Thoracic aorta (tissue), 2 donors: ENCODE data around the gene NUMBL. TPM values are rescaled to one million over a fixed set of nuclear protein-coding genes. Genes with fewer than 3 reads are reported as not detected.

ENCODE experiments used
- ATAC-seq: fragments of 150-250 bp; one replicate; pipeline ENCODE4 v1.8.0; 2017; ENCODE audit warnings: low read depth; ENCODE audit not compliant: insufficient number of reproducible peaks, low FRiP score
- DNase-seq: peaks from one replicate; pipeline ENCODE4 v3.0.0-alpha.2; 2020; ENCODE audit warnings: low spot score
- H3K27ac ChIP-seq, 2 donors: fragments of 200-600 bp; sonication (generic); 1 replicate in 1 of 2; 2 replicates in 1 of 2; pipeline ENCODE4 v1.5.1; 2016; ENCODE audit warnings: mild to moderate bottlenecking in 2 of 2, moderate library complexity in 2 of 2
- H3K27me3 ChIP-seq: fragments of 200-600 bp; sonication (generic); replicated peaks from 2 replicates; pipeline ENCODE4 v1.6.0; 2016; ENCODE audit warnings: mild to moderate bottlenecking; ENCODE audit not compliant: insufficient read depth
- H3K36me3 ChIP-seq: fragments of 200-600 bp; sonication (generic); one replicate; pipeline ENCODE4 v1.5.1; 2016
- H3K4me1 ChIP-seq, 2 donors: fragments of 200-600 bp; sonication (generic); 1 replicate in 1 of 2; 2 replicates in 1 of 2; pipeline versions ENCODE4 v1.5.1 to v1.6.0; 2016; ENCODE audit warnings: low read depth in 2 of 2, mild to moderate bottlenecking in 1 of 2; ENCODE audit not compliant: control insufficient read depth in 1 of 2
- H3K4me3 ChIP-seq: fragments of 200-600 bp; sonication (generic); 2 replicates; pipeline ENCODE4 v1.5.1; 2016; ENCODE audit warnings: mild to moderate bottlenecking
- H3K9me3 ChIP-seq: fragments of 200-600 bp; sonication (generic); 2 replicates; pipeline ENCODE4 v1.5.1; 2016
- total RNA-seq, 2 donors: library from RNA; depleted of rRNA; stranded (reverse); fragments of >200 nt; gene quantifications; one replicate each; pipeline versions ENCODE4 v1.1.0 to v1.2.3, GENCODE V29; 2016
- TF ChIP-seq, protein P1 (sequence below): fragments of 200-600 bp; sonication (generic); IDR thresholded peaks from one replicate; pipeline ENCODE4 v1.5.1; 2019; ENCODE audit warnings: antibody characterized with exemption

The NUMBL gene
- total RNA-seq, 2 donors from 2014 or later = 101 to 133 TPM

DNA sequence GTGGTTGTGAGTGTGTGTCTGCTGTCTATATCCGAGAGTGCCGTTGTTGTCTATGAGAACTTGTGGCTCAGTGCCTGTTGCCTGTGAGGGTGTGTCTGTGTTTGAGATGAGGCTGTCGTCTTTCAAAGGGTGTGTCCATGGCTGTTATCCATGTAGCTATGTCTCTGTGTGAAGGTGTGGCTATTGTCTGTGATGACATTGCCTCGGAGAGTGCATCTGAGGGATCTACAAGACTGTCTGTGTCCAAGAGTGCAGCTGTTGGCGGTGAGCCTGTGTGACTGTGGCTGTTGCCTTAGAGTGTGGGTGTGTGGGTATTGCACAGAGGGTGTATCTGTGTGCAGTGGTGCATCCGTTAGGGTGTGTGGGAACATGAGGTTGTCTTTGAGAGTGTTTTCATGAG is 4.9 kb downstream of the NUMBL start:
- H3K4me3 ChIP-seq = no peak overlapping the region
- no peak for ATAC-seq
- H3K4me1 ChIP-seq = peaks cover 3 to 22% of the 10 kb centered on the region in 2 donors
- TF ChIP-seq, protein P1, sequence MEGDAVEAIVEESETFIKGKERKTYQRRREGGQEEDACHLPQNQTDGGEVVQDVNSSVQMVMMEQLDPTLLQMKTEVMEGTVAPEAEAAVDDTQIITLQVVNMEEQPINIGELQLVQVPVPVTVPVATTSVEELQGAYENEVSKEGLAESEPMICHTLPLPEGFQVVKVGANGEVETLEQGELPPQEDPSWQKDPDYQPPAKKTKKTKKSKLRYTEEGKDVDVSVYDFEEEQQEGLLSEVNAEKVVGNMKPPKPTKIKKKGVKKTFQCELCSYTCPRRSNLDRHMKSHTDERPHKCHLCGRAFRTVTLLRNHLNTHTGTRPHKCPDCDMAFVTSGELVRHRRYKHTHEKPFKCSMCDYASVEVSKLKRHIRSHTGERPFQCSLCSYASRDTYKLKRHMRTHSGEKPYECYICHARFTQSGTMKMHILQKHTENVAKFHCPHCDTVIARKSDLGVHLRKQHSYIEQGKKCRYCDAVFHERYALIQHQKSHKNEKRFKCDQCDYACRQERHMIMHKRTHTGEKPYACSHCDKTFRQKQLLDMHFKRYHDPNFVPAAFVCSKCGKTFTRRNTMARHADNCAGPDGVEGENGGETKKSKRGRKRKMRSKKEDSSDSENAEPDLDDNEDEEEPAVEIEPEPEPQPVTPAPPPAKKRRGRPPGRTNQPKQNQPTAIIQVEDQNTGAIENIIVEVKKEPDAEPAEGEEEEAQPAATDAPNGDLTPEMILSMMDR = no peak
- H3K27me3 ChIP-seq = no peaks in the 10 kb centered on the region
- no peaks in the 10 kb centered on the region for H3K9me3 ChIP-seq
- H3K36me3 ChIP-seq = peaks cover 50% of the 10 kb centered on the region
- no peak overlapping the region for H3K27ac ChIP-seq
- no peak for DNase-seq

DNA sequence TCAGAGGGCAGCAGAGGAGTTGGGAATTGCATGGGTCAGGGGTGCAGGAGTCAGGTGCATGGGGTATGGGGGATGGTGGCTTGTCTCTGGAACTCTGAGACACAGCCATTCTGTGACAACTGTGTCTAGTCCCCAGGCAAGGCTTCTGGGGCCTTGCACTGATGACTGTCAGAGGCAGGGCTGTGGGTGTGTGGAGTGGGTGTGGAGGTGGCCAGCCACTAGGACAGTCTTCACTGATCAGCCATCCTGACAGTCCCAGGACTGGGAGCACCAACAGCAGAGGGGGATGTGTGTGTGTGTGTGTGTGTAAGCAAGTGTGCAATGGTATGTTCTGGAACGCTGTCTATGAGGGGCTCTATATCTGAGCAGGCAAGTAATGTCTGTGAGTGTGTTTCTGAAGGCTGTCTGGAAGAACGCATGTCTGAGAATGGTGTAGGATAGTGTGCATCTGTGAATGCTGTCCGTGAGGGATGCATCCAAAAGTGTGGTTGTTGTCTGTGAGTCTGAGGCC is 5.4 kb downstream of the NUMBL start:
- ATAC-seq = no peak

DNA sequence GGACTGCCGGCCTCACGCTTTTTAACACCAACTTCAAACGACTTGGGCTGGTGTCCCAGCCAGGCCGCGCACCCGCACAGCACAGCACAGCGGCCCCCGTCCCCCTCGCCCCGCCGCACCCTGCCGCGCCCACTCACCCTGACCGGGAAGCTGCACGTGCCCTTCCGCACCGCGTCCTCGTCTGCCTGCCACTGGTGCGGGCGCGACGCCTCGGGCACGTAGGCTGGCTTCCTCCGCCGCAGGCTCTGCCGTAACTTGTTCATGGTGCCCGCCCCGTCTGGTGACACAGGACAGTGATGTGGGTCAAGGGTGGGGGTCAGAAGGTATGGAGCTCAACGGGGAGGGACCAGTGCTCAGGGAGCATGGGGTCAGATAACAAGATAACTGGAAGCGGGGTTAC is 6.2 kb downstream of the NUMBL start:
- H3K36me3 ChIP-seq = peaks cover 61% of the 10 kb centered on the region
- H3K9me3 ChIP-seq = no peaks in the 10 kb centered on the region
- DNase-seq = no peak
- TF ChIP-seq, protein P1 = no peak
- no peak overlapping the region for H3K4me3 ChIP-seq
- no peak overlapping the region for H3K27ac ChIP-seq
- no peaks in the 10 kb centered on the region for H3K27me3 ChIP-seq
- peaks cover 3 to 22% of the 10 kb centered on the region in 2 donors for H3K4me1 ChIP-seq
- ATAC-seq = no peak

More for the DNA sequence above, 5.4 kb downstream of the NUMBL start:
- DNase-seq = no peak
- Histone ChIP-seq H3K4me1 (peaks cover 3 to 22% of the 10 kb centered on the region in 2 donors), H3K27me3 (no peaks in the 10 kb centered on the region), H3K36me3 (peaks cover 54% of the 10 kb centered on the region), H3K27ac (no peak overlapping the region), H3K4me3 (no peak overlapping the region), H3K9me3 (no peaks in the 10 kb centered on the region)
- TF ChIP-seq, protein P1 = no peak

DNA sequence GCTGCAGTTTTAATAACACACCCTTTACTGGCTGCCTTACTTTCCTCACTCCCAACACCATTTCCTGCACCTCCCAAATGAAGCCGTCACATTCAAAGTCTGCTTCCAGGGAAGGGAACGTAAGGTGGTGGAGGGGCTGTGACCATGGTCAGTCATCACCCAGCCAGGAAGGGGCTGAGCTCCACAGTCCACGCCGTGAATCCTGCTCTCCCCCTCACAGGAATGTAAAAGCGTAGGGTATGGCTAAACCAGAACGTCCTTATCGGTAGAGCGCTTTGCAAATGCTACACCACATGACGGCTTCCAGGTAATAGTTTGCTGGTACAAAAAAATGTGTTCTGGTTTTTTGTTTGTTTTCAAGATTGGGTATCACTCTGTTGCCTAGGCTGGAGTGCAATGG is 7.0 kb downstream of the NUMBL start:
- no peak overlapping the region for H3K27ac ChIP-seq
- H3K4me1 ChIP-seq = peaks cover 0 to 15% of the 10 kb centered on the region in 2 donors
- TF ChIP-seq, protein P1 = no peak
- DNase-seq = no peak
- H3K4me3 ChIP-seq = no peak overlapping the region
- peaks cover 69% of the 10 kb centered on the region for H3K36me3 ChIP-seq
- no peaks in the 10 kb centered on the region for H3K9me3 ChIP-seq
- no peaks in the 10 kb centered on the region for H3K27me3 ChIP-seq
- ATAC-seq = no peak

DNA sequence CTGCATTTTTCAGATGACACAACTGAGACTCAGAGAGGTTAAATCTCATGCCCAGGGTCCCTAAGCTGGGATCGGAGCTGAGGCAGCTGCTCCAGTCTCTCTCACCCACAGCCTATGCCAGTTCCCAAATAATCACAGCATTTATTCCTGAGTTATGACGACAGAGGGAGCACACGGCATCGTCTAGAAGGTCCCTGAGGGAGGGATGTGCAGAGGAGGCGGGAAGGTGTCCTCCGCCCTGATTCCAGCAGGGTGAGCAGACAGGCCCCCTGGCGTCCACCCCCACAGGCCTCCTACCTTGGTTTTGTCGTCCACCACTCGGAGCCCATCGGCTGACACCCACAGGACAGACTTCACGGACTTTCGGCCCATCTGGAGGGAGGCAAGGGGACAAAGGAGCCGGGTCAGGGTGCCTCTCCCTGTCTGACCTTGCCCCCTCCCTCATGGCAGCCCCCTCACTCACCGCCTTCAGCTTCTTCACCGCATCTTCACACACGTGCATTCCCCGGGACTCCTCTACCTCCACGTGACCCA is 8.0 kb downstream of the NUMBL start:
- H3K4me3 ChIP-seq = no peak overlapping the region
- no peaks in the 10 kb centered on the region for H3K9me3 ChIP-seq
- H3K36me3 ChIP-seq = peaks cover 79% of the 10 kb centered on the region
- ATAC-seq = no peak
- TF ChIP-seq, protein P1 = no peak
- no peak for DNase-seq
- no peak overlapping the region for H3K27ac ChIP-seq
- H3K4me1 ChIP-seq = peaks cover 0 to 6% of the 10 kb centered on the region in 2 donors
- H3K27me3 ChIP-seq = no peaks in the 10 kb centered on the region
